ENCODE results near the gene PAPPA. TPM values are rescaled to one million over a fixed set of nuclear protein-coding genes. Genes with fewer than 3 reads are reported as not detected.

The PAPPA gene
- total RNA-seq, 2 donors from 2014 or later, result 7.4 to 17.4 TPM

GRCh38 chr9:116207371-116208111 lies 54.0 kb downstream of the PAPPA start:
- peaks cover 0 to 4% of the 10 kb centered on the region in 2 donors for H3K4me1 ChIP-seq (ENCODE audit: control insufficient read depth in 1 of 2, low read depth in 2 of 2)
- H3K27ac ChIP-seq, result no peak overlapping the region
- no peak for DNase-seq (ENCODE audit: low spot score)
- ATAC-seq (ENCODE audit: insufficient number of reproducible peaks, low FRiP score, low read depth), result no peak
- TF ChIP-seq CTCF (IDR thresholded peaks at IDR 0.05), result no peak
- H3K9me3 ChIP-seq, result no peaks in the 10 kb centered on the region
- H3K4me3 ChIP-seq, result no peak overlapping the region
- no peaks in the 10 kb centered on the region for H3K36me3 ChIP-seq
- no peaks in the 10 kb centered on the region for H3K27me3 ChIP-seq (replicated peaks; ENCODE audit: insufficient read depth)

- no peak overlapping the region for H3K27ac ChIP-seq
- no peaks in the 10 kb centered on the region for H3K36me3 ChIP-seq
- H3K4me3 ChIP-seq, result no peak overlapping the region
- no peaks in the 10 kb centered on the region for H3K4me1 ChIP-seq (ENCODE audit: control insufficient read depth in 1 of 2, low read depth in 2 of 2)
- no peaks in the 10 kb centered on the region for H3K9me3 ChIP-seq
- ATAC-seq (ENCODE audit: insufficient number of reproducible peaks, low FRiP score, low read depth) (no peak), DNase-seq (ENCODE audit: low spot score) (no peak)
- H3K27me3 ChIP-seq (replicated peaks; ENCODE audit: insufficient read depth), result no peaks in the 10 kb centered on the region
- no peak for TF ChIP-seq CTCF (IDR thresholded peaks at IDR 0.05)
Observed at GRCh38 chr9:116208417-116209232, 55.0 kb downstream of the PAPPA start.

- Histone ChIP-seq H3K36me3 (peaks cover 3% of the 10 kb centered on the region), H3K27ac (no peak overlapping the region), H3K9me3 (no peaks in the 10 kb centered on the region), H3K27me3 (replicated peaks; ENCODE audit: insufficient read depth) (no peaks in the 10 kb centered on the region), H3K4me3 (no peak overlapping the region), H3K4me1 (ENCODE audit: control insufficient read depth in 1 of 2, low read depth in 2 of 2) (no peaks in the 10 kb centered on the region)
- DNase-seq (ENCODE audit: low spot score) (no peak), ATAC-seq (ENCODE audit: insufficient number of reproducible peaks, low FRiP score, low read depth) (no peak)
- no peak for TF ChIP-seq CTCF (IDR thresholded peaks at IDR 0.05)
Observed at GRCh38 chr9:116209414-116210116, 56.0 kb downstream of the PAPPA start.

- no peak for TF ChIP-seq CTCF (IDR thresholded peaks at IDR 0.05)
- DNase-seq (ENCODE audit: low spot score), result no peak
- peaks cover 3% of the 10 kb centered on the region for H3K36me3 ChIP-seq
- ATAC-seq (ENCODE audit: insufficient number of reproducible peaks, low FRiP score, low read depth), result no peak
- no peak overlapping the region for H3K27ac ChIP-seq
- no peaks in the 10 kb centered on the region for H3K4me1 ChIP-seq (ENCODE audit: control insufficient read depth in 1 of 2, low read depth in 2 of 2)
- H3K27me3 ChIP-seq (replicated peaks; ENCODE audit: insufficient read depth), result no peaks in the 10 kb centered on the region
- no peaks in the 10 kb centered on the region for H3K9me3 ChIP-seq
- H3K4me3 ChIP-seq, result no peak overlapping the region
Observed at GRCh38 chr9:116212986-116213692, 59.5 kb downstream of the PAPPA start.

All from thoracic aorta (tissue), 2 donors.